Naive B cell (primary cell): Measurements from ENCODE around the gene HTT. TPM values are rescaled to one million over a fixed set of nuclear protein-coding genes. Genes with fewer than 3 reads are reported as not detected.

Experiments used
- ATAC-seq, 2 donors: fragments of 150-1000 bp; cut with Tn5 transposase; 2 replicates each; pipeline ENCODE4 v1.10.0; 2021; ENCODE audit warnings: low read depth in 2 of 2, mild to moderate bottlenecking in 2 of 2, moderate library complexity in 2 of 2
- DNase-seq: peaks from one replicate; pipeline ENCODE4 v3.0.0; 2022
- H3K27ac Mint-ChIP-seq, 6 donors: one replicate each; pipeline ENCODE4 v1.8.0; 2020 to 2022; ENCODE audit warnings: mild to moderate bottlenecking in 6 of 6, mixed read lengths in 6 of 6, moderate library complexity in 5 of 6, inconsistent platforms in 2 of 6
- H3K27me3 Mint-ChIP-seq, 3 donors: one replicate each; pipeline ENCODE4 v1.8.0; 2021 to 2022; ENCODE audit warnings: mixed read lengths in 3 of 3, mild to moderate bottlenecking in 1 of 3
- H3K36me3 Mint-ChIP-seq, 2 donors: one replicate each; pipeline ENCODE4 v1.8.0; 2020 to 2022; ENCODE audit warnings: mixed read lengths in 2 of 2, inconsistent platforms in 1 of 2, mild to moderate bottlenecking in 1 of 2
- H3K4me1 Mint-ChIP-seq, 3 donors: one replicate each; pipeline ENCODE4 v1.8.0; 2020 to 2022; ENCODE audit warnings: mixed read lengths in 3 of 3, inconsistent platforms in 1 of 3, mild to moderate bottlenecking in 1 of 3, moderate library complexity in 1 of 3
- H3K4me3 Mint-ChIP-seq, 8 donors: one replicate each; pipeline ENCODE4 v1.8.0; 2020 to 2022; ENCODE audit warnings: mild to moderate bottlenecking in 8 of 8, mixed read lengths in 8 of 8, moderate library complexity in 8 of 8, inconsistent platforms in 2 of 8
- H3K9me3 Mint-ChIP-seq, 7 donors: one replicate each; pipeline ENCODE4 v1.8.0; 2020 to 2022; ENCODE audit warnings: mixed read lengths in 7 of 7, mild to moderate bottlenecking in 5 of 7, inconsistent platforms in 2 of 7, moderate library complexity in 1 of 7
- polyA plus RNA-seq, 6 donors: library from polyadenylated mRNA; unstranded; fragments of 300-500 nt; fragmentation: Illumina TruSeq; gene quantifications; one replicate each; pipeline ENCODE4 v1.2.3, GENCODE V29; 2021; ENCODE audit warnings: low read depth in 6 of 6

The HTT gene
- polyA plus RNA-seq, 6 donors from 2014 or later, result 8.7 to 15.4 (median 11.0) TPM

GRCh38 chr4:3199653-3200422 is 125.4 kb downstream of the HTT start:
- H3K27ac Mint-ChIP-seq, result no peak overlapping the region
- H3K4me1 Mint-ChIP-seq, result peaks cover 17 to 31% (median 21%) of the 10 kb centered on the region in 3 donors
- ATAC-seq (no peak), DNase-seq (no peak)
- H3K27me3 Mint-ChIP-seq, result no peaks in the 10 kb centered on the region
- H3K9me3 Mint-ChIP-seq, result no peaks in the 10 kb centered on the region
- H3K4me3 Mint-ChIP-seq, result no peak overlapping the region
- peaks cover 0 to 21% of the 10 kb centered on the region in 2 donors for H3K36me3 Mint-ChIP-seq

GRCh38 chr4:3200423-3201090 is 126.1 kb downstream of the HTT start:
- peaks cover 17 to 26% (median 21%) of the 10 kb centered on the region in 3 donors for H3K4me1 Mint-ChIP-seq
- H3K9me3 Mint-ChIP-seq, result no peaks in the 10 kb centered on the region
- DNase-seq (no peak), ATAC-seq (no peak)
- peaks cover 0 to 21% of the 10 kb centered on the region in 2 donors for H3K36me3 Mint-ChIP-seq
- peak overlapping the region in 1 of 6 donors; percentile 77 for H3K27ac Mint-ChIP-seq
- no peak overlapping the region for H3K4me3 Mint-ChIP-seq
- H3K27me3 Mint-ChIP-seq, result no peaks in the 10 kb centered on the region

- Mint-ChIP-seq H3K36me3 (peaks cover under 1 to 24% of the 10 kb centered on the region in 2 donors), H3K27ac (peak overlapping the region in 5 of 6 donors; percentile 47 to 89 (median 77)), H3K4me3 (peak overlapping the region in 4 of 8 donors; percentile 12 to 70 (median 46)), H3K9me3 (no peaks in the 10 kb centered on the region), H3K27me3 (no peaks in the 10 kb centered on the region), H3K4me1 (peaks cover 17 to 22% (median 19%) of the 10 kb centered on the region in 3 donors)
- DNase-seq (peak; percentile 9), ATAC-seq (peak; percentile 74 to 85)
These were observed 127.5 kb downstream of the HTT start for GRCh38 chr4:3201718-3202702.

GRCh38 chr4:3202836-3203820 is 128.6 kb downstream of the HTT start:
- peak overlapping the region in 3 of 8 donors; percentile 12 to 70 (median 55) for H3K4me3 Mint-ChIP-seq
- no peaks in the 10 kb centered on the region for H3K27me3 Mint-ChIP-seq
- DNase-seq (no peak), ATAC-seq (peak; percentile 66 to 83)
- no peaks in the 10 kb centered on the region for H3K9me3 Mint-ChIP-seq
- H3K4me1 Mint-ChIP-seq, result peaks cover 17 to 19% (median 19%) of the 10 kb centered on the region in 3 donors
- peaks cover 4 to 24% of the 10 kb centered on the region in 2 donors for H3K36me3 Mint-ChIP-seq
- H3K27ac Mint-ChIP-seq, result peak overlapping the region; percentile 47 to 88 (median 64)

- peaks cover 17 to 19% (median 19%) of the 10 kb centered on the region in 3 donors for H3K4me1 Mint-ChIP-seq
- ATAC-seq, result no peak
- H3K36me3 Mint-ChIP-seq, result peaks cover 4 to 33% of the 10 kb centered on the region in 2 donors
These were observed 129.5 kb downstream of the HTT start for GRCh38 chr4:3203971-3204431.

GRCh38 chr4:3205995-3206394 is 131.5 kb downstream of the HTT start:
- Mint-ChIP-seq H3K4me3 (no peak overlapping the region), H3K4me1 (peaks cover 17 to 19% (median 19%) of the 10 kb centered on the region in 3 donors), H3K27ac (no peak overlapping the region), H3K9me3 (no peaks in the 10 kb centered on the region), H3K27me3 (no peaks in the 10 kb centered on the region), H3K36me3 (peaks cover 13 to 44% of the 10 kb centered on the region in 2 donors)
- ATAC-seq (no peak), DNase-seq (no peak)

More at GRCh38 chr4:3203971-3204431, 129.5 kb downstream of the HTT start:
- Mint-ChIP-seq H3K4me3 (peak overlapping the region in 1 of 8 donors; percentile 22), H3K27ac (no peak overlapping the region), H3K27me3 (no peaks in the 10 kb centered on the region), H3K9me3 (no peaks in the 10 kb centered on the region)
- DNase-seq, result no peak

GRCh38 chr4:3206439-3207100 is 132.1 kb downstream of the HTT start:
- Mint-ChIP-seq H3K27me3 (no peaks in the 10 kb centered on the region), H3K4me3 (no peak overlapping the region), H3K27ac (no peak overlapping the region), H3K4me1 (peaks cover 17 to 19% (median 18%) of the 10 kb centered on the region in 3 donors), H3K9me3 (no peaks in the 10 kb centered on the region), H3K36me3 (peaks cover 13 to 44% of the 10 kb centered on the region in 2 donors)
- ATAC-seq (no peak), DNase-seq (no peak)

- Mint-ChIP-seq H3K27me3 (no peaks in the 10 kb centered on the region), H3K4me1 (peaks cover 7 to 8% (median 8%) of the 10 kb centered on the region in 3 donors), H3K4me3 (no peak overlapping the region), H3K9me3 (no peaks in the 10 kb centered on the region), H3K27ac (no peak overlapping the region), H3K36me3 (peaks cover 13 to 44% of the 10 kb centered on the region in 2 donors)
- ATAC-seq, result no peak
- DNase-seq, result no peak
These were observed 133.1 kb downstream of the HTT start for GRCh38 chr4:3207531-3208037.

GRCh38 chr4:3208826-3209225 is 134.3 kb downstream of the HTT start:
- no peaks in the 10 kb centered on the region for H3K27me3 Mint-ChIP-seq
- ATAC-seq (no peak), DNase-seq (no peak)
- H3K4me1 Mint-ChIP-seq, result no peaks in the 10 kb centered on the region
- H3K27ac Mint-ChIP-seq, result no peak overlapping the region
- H3K9me3 Mint-ChIP-seq, result no peaks in the 10 kb centered on the region
- peaks cover 13 to 36% of the 10 kb centered on the region in 2 donors for H3K36me3 Mint-ChIP-seq
- no peak overlapping the region for H3K4me3 Mint-ChIP-seq

GRCh38 chr4:3209551-3210325 is 135.3 kb downstream of the HTT start:
- Mint-ChIP-seq H3K4me1 (no peaks in the 10 kb centered on the region), H3K9me3 (no peaks in the 10 kb centered on the region), H3K27ac (peak overlapping the region in 2 of 6 donors; percentile 26 to 73), H3K4me3 (no peak overlapping the region), H3K27me3 (no peaks in the 10 kb centered on the region), H3K36me3 (peaks cover 13 to 38% of the 10 kb centered on the region in 2 donors)
- no peak for ATAC-seq
- DNase-seq, result no peak

GRCh38 chr4:3210467-3210866 is 136.0 kb downstream of the HTT start:
- Mint-ChIP-seq H3K9me3 (no peaks in the 10 kb centered on the region), H3K4me3 (no peak overlapping the region), H3K4me1 (no peaks in the 10 kb centered on the region), H3K27ac (no peak overlapping the region), H3K36me3 (peaks cover 16 to 44% of the 10 kb centered on the region in 2 donors), H3K27me3 (no peaks in the 10 kb centered on the region)
- DNase-seq (no peak), ATAC-seq (no peak)
